Superior temporal gyrus (tissue), 1 donor: ENCODE results near the gene RENBP.

ENCODE experiments used
- DNase-seq: peaks from one replicate; pipeline ENCODE4 v3.0.0-alpha.2; 2016; ENCODE audit errors: extremely low spot score

Gene RENBP

DNA sequence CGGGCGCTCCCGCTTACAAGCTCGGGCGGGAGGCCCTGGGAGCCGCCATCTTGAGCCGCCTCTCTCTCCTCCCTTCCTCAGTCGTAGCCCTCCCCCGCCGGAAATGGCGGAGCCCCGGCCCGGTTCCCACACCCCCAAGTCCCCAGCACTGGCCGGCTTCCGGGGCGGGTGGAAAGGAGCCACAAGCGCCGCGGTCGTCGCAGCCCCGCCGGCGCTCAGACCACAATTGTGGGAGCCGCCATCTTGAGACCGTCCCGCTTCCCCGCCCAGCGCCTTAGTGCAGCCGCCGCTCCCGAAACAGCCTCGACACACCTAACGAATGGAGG lies 26.6 kb upstream of the RENBP start:
- peak; percentile 76 for DNase-seq

- DNase-seq, result peak; percentile 51
These were observed 26.1 kb upstream of the RENBP start for GRCh38 chrX:153970357-153971123.

DNA sequence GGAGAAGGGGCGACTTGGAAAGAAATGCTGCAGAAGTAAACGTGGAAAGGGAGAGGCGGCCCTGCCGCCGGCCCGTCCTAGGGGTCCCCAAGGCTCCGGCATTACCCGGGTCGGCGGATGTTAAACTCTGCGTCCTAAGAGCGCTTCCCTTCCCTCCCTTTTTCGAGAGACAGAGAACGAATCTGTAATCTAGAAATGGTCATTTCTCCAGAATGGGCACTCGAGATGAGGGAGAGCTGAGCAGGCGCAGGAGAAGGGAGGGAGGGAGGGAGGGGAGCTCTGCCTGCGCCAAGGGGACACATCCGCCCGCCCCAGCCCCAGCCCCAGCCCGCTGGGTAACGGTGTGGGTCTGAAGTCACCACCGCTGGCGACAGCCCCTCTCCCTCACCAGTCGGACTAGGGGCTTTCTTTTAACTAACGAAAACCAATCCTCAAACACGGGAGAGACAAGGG lies 25.5 kb upstream of the RENBP start:
- DNase-seq, result peak; percentile 49

- DNase-seq, result no peak
These were observed 24.9 kb upstream of the RENBP start for GRCh38 chrX:153969125-153969903.

- DNase-seq, result no peak
These were observed 24.3 kb upstream of the RENBP start for GRCh38 chrX:153968754-153969124.

DNA sequence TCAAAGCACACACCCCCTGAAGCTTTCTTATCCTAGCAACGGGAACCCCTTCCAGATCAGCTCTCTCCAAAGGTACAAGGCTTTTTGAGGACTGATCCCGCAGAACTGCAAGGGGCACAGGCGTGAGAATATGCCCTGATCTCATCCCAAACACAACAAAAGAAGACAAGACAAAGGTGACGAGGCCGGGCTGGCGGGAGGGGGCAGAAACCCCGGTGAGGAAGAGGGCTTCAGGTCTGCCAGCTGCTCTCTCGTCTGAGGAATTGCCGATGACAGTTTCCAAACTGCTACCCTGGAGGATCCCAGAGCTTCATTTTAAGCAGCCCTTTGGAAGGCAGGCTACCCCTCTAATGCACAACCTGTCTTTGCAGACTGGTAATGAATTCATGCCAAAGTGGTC lies 23.8 kb upstream of the RENBP start:
- DNase-seq, result no peak

DNA sequence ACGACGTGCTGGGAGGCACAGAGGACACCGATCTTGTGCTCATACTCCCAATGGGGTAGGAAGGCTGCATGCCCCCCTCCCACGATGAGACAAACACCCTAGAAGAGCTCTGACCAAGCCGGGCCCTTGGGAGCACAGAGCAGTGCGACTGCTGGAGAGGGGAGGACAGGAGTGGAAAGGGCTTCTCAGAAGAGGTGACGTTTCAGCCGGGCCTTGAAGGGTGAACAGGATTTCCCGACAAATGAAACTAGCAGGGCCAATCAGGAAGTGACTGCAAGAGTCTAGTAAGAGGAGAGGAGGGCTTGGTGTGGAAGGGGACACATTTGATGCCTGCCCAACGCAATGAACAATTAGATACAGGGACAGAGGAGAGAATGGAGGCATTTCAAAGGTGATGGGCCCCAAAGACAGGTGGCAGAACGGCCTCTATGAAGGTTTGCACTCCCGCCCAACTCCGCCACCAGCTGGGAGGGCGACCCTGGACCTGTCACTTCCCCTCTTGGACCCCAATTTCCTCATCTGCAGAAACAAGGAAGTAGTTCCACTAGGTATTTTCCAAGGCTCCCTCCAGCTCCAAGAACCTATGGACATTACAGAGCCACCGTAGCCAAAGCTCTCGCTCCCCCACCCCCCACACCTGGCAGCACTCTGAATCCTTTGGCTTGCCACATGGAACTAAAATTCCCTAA lies 23.2 kb upstream of the RENBP start:
- DNase-seq, result no peak

DNA sequence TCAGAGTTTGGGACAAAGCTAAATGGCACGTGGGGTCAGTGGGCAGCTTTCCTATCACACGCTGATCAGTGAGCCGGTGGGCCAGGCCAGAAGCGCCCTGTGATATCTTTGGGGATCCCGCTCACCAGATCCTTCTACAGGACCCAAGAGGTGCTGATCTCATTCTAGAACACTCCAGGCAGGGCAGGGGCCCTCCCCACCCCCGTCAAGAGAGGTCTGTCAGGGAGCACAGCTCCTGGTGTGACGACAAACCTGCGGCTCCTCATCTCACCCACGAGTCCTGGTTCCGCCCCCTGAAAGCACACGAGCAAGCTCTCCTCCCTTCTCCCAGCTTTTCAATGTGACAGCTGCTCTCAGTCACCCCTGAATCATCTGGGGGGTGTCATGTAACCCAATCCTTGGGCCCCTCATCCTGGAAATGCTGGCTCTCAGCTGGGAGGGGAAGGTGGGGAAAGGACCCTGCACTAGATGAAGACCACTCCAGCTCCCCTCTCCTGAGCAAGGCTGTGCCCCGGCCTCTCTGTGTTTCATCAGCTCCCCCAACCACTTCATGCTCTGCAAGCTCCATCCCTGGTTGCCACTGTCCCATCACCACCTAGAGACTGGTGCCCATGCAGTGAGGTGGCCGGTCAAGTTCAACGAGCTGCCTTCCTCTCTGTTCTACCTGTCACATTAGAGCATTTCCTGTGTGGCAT lies 22.5 kb upstream of the RENBP start:
- no peak for DNase-seq

DNA sequence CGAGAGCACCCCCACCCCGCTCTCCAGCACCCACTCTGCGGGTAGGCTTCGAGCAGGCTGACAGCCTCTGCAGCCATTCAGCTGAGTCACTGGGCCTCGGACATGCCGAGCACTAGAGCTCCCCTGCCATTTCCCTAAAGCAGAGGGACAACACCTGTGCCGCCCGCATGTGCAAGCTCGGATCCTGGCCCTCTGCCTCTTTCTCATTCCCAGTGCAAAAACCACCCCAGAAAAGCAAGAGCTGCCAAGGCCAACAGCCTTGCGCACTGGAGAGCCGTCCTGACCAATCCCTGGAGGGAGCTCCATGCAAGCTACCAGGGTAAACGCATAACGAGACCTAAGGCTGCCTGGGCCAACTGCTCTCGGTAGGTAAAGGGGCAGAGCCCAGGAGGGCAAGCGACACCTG lies 21.8 kb upstream of the RENBP start:
- no peak for DNase-seq

DNA sequence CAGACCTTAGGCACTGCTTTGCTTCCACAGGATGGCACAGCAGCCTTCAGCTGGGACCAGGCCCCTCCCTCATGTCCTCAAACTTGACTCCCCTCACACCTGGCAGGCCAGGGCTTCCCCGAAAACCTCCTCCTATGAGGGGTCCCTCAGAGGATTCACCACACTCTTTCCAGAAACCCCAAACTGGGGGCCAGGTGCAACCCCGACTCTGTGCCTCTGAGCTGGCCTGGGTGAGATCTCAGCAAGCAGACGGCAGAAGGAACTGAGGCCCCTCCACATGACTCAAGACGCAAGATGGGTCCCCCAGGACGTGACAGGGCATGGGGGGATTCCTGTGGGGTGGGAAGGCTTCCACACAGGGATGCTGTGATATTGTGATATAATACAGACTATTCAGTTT lies 21.0 kb upstream of the RENBP start:
- no peak for DNase-seq

DNA sequence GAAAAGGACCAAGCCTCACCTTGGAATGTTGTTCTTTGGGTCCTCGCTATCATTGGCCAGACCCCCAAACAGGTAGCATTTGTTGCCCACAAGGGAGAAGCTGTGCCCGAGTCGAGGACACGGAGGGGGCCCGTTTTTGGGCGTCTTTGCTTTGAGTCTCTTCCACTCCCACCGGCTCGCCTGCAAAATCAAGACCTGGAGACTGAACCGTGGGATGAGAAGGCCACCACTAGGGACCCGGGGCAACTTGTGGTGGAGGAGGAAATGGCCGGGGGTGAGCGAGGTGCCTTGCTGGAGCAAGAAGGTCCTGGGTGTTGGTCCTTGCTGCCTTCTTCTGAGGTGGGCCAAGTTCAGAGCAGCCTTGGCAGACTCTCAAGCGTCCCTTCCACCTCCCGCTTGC lies 19.7 kb upstream of the RENBP start:
- no peak for DNase-seq

DNA sequence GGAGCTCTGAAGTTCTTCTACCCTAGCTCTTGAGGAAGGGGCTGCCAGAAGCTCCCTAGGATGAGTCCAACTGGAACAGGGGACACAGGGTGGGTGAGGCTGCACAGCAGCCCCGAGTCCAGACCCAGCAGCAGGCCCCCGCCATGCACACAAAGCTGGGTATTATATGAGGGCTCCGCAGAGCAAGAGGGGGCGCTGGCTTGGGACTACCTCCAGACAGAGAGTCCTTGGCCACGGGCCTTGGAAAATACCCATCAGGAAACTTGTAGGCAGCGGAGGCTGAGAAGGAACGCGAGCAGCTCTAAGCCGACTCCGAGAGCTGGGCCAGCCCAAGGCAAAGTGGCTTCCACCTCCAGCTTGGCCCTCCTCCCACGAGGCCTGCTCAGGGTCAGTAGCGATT lies 19.1 kb upstream of the RENBP start:
- no peak for DNase-seq

DNA sequence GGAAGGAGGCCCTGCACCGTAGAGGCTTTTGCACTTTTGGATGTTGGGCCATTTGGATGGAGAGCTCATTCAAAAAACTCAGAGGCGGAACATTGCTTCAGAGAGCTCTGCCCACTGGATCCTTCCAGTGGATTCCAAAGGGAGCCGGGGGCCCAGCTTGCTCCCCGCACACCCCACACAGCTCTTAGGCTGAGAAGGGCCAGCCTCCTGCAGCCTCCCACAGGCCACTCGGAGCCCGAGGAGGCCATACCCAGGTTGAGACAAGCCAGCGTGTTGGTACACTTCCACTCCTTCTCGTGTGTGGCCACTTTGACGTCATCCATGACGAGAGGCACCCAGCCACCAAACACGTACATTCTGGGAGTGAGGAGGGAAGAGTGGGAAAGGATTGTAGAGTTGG lies 16.8 kb upstream of the RENBP start:
- DNase-seq, result no peak

DNA sequence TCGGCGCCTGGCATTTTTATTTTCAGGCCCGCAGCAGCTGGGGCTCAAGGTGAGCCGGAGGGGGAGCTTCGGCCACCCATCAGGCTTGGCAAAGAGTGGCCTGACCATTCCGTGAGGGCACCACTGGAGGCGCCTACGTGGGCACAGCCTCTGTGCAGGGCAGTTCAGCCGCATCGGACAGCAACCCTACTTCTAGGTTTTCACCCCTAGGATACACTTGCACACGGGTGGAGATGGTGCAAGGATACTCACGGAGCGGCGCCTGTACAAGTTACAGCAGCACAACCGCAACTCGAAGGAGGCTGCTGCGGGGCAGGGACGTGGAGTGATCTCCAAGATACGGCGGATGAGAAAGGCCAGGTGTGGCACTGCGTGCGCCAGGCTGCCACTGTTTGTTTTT lies 16.3 kb upstream of the RENBP start:
- DNase-seq, result no peak

- no peak for DNase-seq
These were observed 15.6 kb upstream of the RENBP start for GRCh38 chrX:153960077-153960476.

GRCh38 chrX:153959649-153960048 lies 15.2 kb upstream of the RENBP start:
- DNase-seq, result no peak

DNA sequence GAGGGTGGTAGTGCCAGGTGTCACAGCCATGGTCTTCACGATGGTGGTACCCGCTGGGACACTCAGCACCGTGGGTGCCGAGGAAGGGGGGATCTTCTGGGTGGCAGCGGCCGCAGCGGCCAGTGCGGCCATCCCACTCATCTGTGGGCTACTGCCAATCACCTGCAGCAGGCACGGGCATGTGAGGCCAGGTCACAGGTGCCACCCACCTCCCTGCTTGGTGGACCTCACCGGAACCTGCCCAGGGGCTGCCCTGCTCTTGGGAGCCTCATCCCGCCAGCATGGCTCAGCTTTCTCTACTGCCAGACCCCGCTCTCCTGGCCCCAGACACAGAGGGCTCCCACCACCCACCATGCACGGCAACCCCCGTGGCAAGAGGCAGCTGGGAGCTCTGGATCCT lies 14.2 kb upstream of the RENBP start:
- no peak for DNase-seq

DNA sequence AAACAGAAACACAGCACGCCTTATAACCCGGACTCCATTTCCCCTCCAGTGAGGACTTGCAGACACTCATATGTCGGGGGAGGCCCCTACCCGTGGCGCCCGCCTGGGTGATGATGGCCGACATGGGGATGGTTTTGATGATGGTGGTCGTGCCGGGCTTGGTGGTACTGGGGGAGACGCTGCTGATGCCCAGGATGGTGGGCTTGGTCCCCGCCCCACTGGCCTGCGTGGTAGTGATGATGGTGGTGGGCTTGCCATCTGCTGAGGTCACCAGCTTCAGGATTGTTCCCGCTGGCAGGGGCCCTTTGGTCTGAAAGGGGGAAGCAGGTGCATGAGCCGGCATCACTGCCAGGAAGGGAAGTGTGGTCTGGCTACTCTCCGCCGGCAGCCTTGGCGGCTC lies 12.8 kb upstream of the RENBP start:
- no peak for DNase-seq

DNA sequence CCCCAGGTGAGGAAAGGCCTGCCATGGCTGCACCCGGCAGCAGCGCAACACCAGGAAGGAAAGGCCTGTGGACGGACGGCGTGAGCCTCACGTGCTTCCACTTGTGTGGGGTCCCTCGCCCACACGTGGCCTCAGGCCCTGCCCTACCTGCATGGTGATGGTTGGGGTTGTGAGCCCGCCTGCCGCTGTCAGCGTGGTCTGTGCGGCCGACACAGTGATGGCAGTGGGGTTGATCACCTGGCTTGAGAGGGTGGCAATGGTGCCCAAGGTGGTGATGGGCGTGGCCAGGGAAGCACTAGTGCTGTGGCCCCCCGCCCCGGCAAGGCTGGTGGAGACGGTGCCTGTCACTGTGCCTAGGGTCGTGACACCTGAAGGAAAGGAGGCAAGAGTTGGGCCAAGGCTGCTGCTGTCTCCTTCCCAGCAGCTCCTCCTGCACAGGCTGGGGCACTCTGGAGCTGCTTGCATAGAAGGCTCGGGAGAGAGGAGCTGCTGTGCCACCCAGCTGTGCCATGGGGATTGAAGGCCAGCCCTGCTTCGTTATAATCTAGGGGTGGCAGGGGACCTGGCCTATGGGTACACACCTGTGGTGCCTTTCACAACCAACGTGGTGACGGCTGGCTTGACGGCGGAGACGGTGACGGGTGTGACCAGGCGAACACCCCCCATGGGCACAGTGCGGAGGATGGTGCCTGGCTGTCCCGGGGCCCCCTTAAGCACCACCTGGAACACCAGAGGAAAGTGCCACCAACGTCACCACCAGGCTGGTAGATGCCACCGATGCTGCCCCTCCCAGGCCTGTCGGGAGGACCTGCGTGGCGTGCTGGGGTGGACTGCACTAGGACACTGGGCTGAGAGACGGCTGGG lies 11.8 kb upstream of the RENBP start:
- DNase-seq, result no peak

GRCh38 chrX:153955228-153955732 lies 10.8 kb upstream of the RENBP start:
- no peak for DNase-seq

DNA sequence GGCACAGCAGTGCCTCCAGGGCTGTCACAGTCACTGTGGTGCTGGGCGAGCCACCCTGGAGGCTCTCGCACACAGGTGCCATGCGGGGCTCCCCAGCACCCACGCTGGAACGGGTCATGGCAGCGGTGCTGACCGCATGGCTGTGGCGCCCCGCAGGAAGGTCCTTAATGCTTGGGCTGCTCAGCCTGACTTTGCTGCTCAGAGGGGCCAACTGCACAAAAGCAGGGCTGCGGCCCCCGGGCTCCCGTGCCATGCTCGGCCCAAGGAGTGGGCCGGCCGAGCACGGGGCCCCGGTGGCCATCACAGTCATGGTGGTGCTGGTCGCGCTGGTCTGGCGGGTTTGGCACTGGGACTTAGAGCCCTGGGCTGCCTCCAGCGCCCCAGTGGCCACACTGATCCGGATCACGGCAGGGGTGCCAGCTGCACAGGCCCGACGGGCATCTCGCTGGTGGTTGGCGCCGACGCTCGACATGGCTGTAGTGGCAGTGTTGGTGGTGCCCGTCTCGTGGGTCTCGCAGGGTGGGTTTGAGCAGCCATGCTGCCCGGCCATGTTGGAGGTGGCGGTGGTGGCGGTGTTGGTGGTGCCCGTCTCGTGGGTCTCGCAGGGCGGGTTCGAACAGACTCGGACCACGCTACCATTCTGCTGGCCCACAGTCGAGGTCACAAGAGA lies 10.2 kb upstream of the RENBP start:
- no peak for DNase-seq
